ENCODE measurements around the gene ANKMY2. TPM values are rescaled to one million over a fixed set of nuclear protein-coding genes. Genes with fewer than 3 reads are reported as not detected.
A peak's percentile ranks its signal among the peaks of the same experiment; 100 is the strongest.

The ANKMY2 gene
- total RNA-seq, 1 donor from 2014 or later: 68.5 TPM

- Mint-ChIP-seq H3K4me3 (no peak overlapping the region), H3K36me3 (no peaks in the 10 kb centered on the region), H3K9me3 (no peaks in the 10 kb centered on the region), H3K27me3 (ENCODE audit: insufficient read depth, low read depth) (no peaks in the 10 kb centered on the region), H3K4me1 (peaks cover 3% of the 10 kb centered on the region), H3K27ac (no peak overlapping the region)
- H3K4me2 ChIP-seq: no peak overlapping the region
- no peak overlapping the region for H3K4me3 ChIP-seq
- no peak overlapping the region for H3K9ac ChIP-seq
- no peak overlapping the region for H3K27ac ChIP-seq
- no peaks in the 10 kb centered on the region for H3K79me2 ChIP-seq (ENCODE audit: low read depth)
- no peaks in the 10 kb centered on the region for H3K9me3 ChIP-seq (ENCODE audit: low read depth)
- no peak for DNase-seq (ENCODE audit: low spot score)
- no peak for TF ChIP-seq CTCF (IDR thresholded peaks at IDR 0.05)
- TF ChIP-seq EZH2phosphoT487 (IDR thresholded peaks at IDR 0.05): no peak
- no peak for TF ChIP-seq EZH2 (IDR thresholded peaks at IDR 0.05)
- H3K27me3 ChIP-seq: no peaks in the 10 kb centered on the region
- no peaks in the 10 kb centered on the region for H3K4me1 ChIP-seq
- no peak overlapping the region for H2AFZ ChIP-seq (replicated peaks)
- no peaks in the 10 kb centered on the region for H3K36me3 ChIP-seq
- no peaks in the 10 kb centered on the region for H4K20me1 ChIP-seq (ENCODE audit: low read depth)
- no peaks in the 10 kb centered on the region for H3F3A ChIP-seq (ENCODE audit: low read depth)
Observed at GRCh38 chr7:16562456-16563220, 82.9 kb downstream of the ANKMY2 start.

- H3K27me3 Mint-ChIP-seq (ENCODE audit: insufficient read depth, low read depth): no peaks in the 10 kb centered on the region
- TF ChIP-seq CTCF (IDR thresholded peaks at IDR 0.05) (no peak), EZH2 (IDR thresholded peaks at IDR 0.05) (no peak), EZH2phosphoT487 (IDR thresholded peaks at IDR 0.05) (no peak)
- no peak overlapping the region for H3K4me3 Mint-ChIP-seq
- H3K36me3 Mint-ChIP-seq: no peaks in the 10 kb centered on the region
- Histone ChIP-seq H3K27ac (no peak overlapping the region), H3F3A (ENCODE audit: low read depth) (no peaks in the 10 kb centered on the region), H2AFZ (replicated peaks) (no peak overlapping the region), H3K4me2 (no peak overlapping the region), H3K9me3 (ENCODE audit: low read depth) (no peaks in the 10 kb centered on the region), H3K4me3 (no peak overlapping the region), H3K4me1 (no peaks in the 10 kb centered on the region), H3K27me3 (no peaks in the 10 kb centered on the region), H3K36me3 (no peaks in the 10 kb centered on the region), H3K9ac (no peak overlapping the region), H3K79me2 (ENCODE audit: low read depth) (no peaks in the 10 kb centered on the region), H4K20me1 (ENCODE audit: low read depth) (no peaks in the 10 kb centered on the region)
- no peaks in the 10 kb centered on the region for H3K9me3 Mint-ChIP-seq
- peak; percentile 17 for DNase-seq (ENCODE audit: low spot score)
- H3K4me1 Mint-ChIP-seq: peaks cover 3% of the 10 kb centered on the region
- H3K27ac Mint-ChIP-seq: no peak overlapping the region
Observed at GRCh38 chr7:16561943-16562342, 83.6 kb downstream of the ANKMY2 start.

GRCh38 chr7:16559497-16560179 lies 85.9 kb downstream of the ANKMY2 start:
- no peaks in the 10 kb centered on the region for H3K4me1 ChIP-seq
- no peak overlapping the region for H3K4me3 Mint-ChIP-seq

More at GRCh38 chr7:16559497-16560179, 85.9 kb downstream of the ANKMY2 start:
- Histone ChIP-seq H3K9ac (no peak overlapping the region), H3K27me3 (no peaks in the 10 kb centered on the region), H3K4me2 (no peak overlapping the region), H2AFZ (replicated peaks) (no peak overlapping the region), H4K20me1 (ENCODE audit: low read depth) (no peaks in the 10 kb centered on the region), H3F3A (ENCODE audit: low read depth) (no peaks in the 10 kb centered on the region), H3K27ac (no peak overlapping the region), H3K79me2 (ENCODE audit: low read depth) (no peaks in the 10 kb centered on the region), H3K9me3 (ENCODE audit: low read depth) (no peaks in the 10 kb centered on the region), H3K4me3 (no peak overlapping the region), H3K36me3 (no peaks in the 10 kb centered on the region)
- H3K4me1 Mint-ChIP-seq: peaks cover 3% of the 10 kb centered on the region
- DNase-seq (ENCODE audit: low spot score): no peak
- H3K27me3 Mint-ChIP-seq (ENCODE audit: insufficient read depth, low read depth): no peaks in the 10 kb centered on the region
- TF ChIP-seq CTCF (IDR thresholded peaks at IDR 0.05) (no peak), EZH2phosphoT487 (IDR thresholded peaks at IDR 0.05) (no peak), EZH2 (IDR thresholded peaks at IDR 0.05) (no peak)
- no peak overlapping the region for H3K27ac Mint-ChIP-seq
- H3K36me3 Mint-ChIP-seq: no peaks in the 10 kb centered on the region
- H3K9me3 Mint-ChIP-seq: no peaks in the 10 kb centered on the region
